Keratinocyte (primary cell): ENCODE results near the gene GASK1A. TPM values are rescaled to one million over a fixed set of nuclear protein-coding genes. Genes with fewer than 3 reads are reported as not detected.

Experiments used
- DNase-seq: peaks from one replicate; pipeline ENCODE4 v3.0.0-alpha.2; 2011; ENCODE audit warnings: low read depth, missing footprints, low spot score
- FAIRE-seq: peaks from 2 replicates; lab custom pipeline; 2011; peaks lifted over from hg19 to GRCh38; lab: Jason Lieb, UNC
- H2AFZ ChIP-seq: 2 replicates; pipeline ENCODE4 v1.6.0; 2012; ENCODE audit warnings: low read length, control low read depth, inconsistent platforms; ENCODE audit not compliant: control insufficient read depth
- H3K27ac ChIP-seq: 2 replicates; pipeline ENCODE4 v1.5.1; 2011; ENCODE audit warnings: low read length; ENCODE audit not compliant: control insufficient read depth, insufficient read depth
- H3K27me3 ChIP-seq: 3 replicates; pipeline ENCODE4 v1.6.0; 2011; ENCODE audit warnings: low read length; ENCODE audit not compliant: control insufficient read depth, insufficient read depth; ENCODE audit errors: extremely low read depth
- H3K36me3 ChIP-seq, 2 experiments: 2 replicates in 1 of 2; 3 replicates in 1 of 2; pipeline ENCODE4 v1.5.1; 2011; ENCODE audit warnings: low read length in 2 of 2, mild to moderate bottlenecking in 1 of 2; ENCODE audit not compliant: control insufficient read depth in 2 of 2, insufficient read depth in 2 of 2; ENCODE audit errors: extremely low read depth in 1 of 2
- H3K4me1 ChIP-seq: 3 replicates; pipeline ENCODE4 v1.5.1; 2011; ENCODE audit warnings: low read length; ENCODE audit not compliant: control insufficient read depth, insufficient read depth; ENCODE audit errors: extremely low read depth
- H3K4me2 ChIP-seq: 3 replicates; pipeline ENCODE4 v1.6.0; 2011; ENCODE audit warnings: low read depth, low read length; ENCODE audit not compliant: control insufficient read depth, insufficient read depth; ENCODE audit errors: extremely low read depth
- H3K4me3 ChIP-seq, 3 experiments: fragments of 200-600 bp in 1 of 3; sonication (generic) in 1 of 3; 2 replicates in 2 of 3; 3 replicates in 1 of 3; pipeline ENCODE4 v1.5.1; 2011 to 2016; ENCODE audit warnings: low read length in 3 of 3, mild to moderate bottlenecking in 3 of 3, control low read depth in 2 of 3, inconsistent platforms in 1 of 3, low read depth in 1 of 3, mixed read lengths in 1 of 3, mixed run types in 1 of 3, moderate library complexity in 1 of 3; ENCODE audit not compliant: control insufficient read depth in 2 of 3, insufficient read depth in 2 of 3; ENCODE audit errors: extremely low read depth in 1 of 3
- H3K79me2 ChIP-seq: 2 replicates; pipeline ENCODE4 v1.6.0; 2012; ENCODE audit warnings: low read length; ENCODE audit not compliant: control insufficient read depth, insufficient read depth
- H3K9ac ChIP-seq: 3 replicates; pipeline ENCODE4 v1.6.0; 2011; ENCODE audit warnings: low read length; ENCODE audit not compliant: control insufficient read depth, insufficient read depth; ENCODE audit errors: extremely low read depth
- H3K9me1 ChIP-seq: 3 replicates; pipeline ENCODE4 v1.6.0; 2011; ENCODE audit warnings: low read length; ENCODE audit not compliant: control insufficient read depth, insufficient read depth; ENCODE audit errors: extremely low read depth
- H3K9me3 ChIP-seq: 2 replicates; pipeline ENCODE4 v1.5.1; 2012; ENCODE audit warnings: low read depth, low read length; ENCODE audit not compliant: control insufficient read depth
- H4K20me1 ChIP-seq: 3 replicates; pipeline ENCODE4 v1.6.0; 2011; ENCODE audit warnings: low read length; ENCODE audit not compliant: control insufficient read depth, insufficient read depth; ENCODE audit errors: extremely low read depth
- EZH2 ChIP-seq: IDR thresholded peaks from one replicate; pipeline ENCODE4 v1.6.1; 2012; ENCODE audit warnings: inconsistent platforms, mild to moderate bottlenecking, low read length, moderate library complexity
- dilution Hi-C: fragments of 300-500 bp; cut with MboI; formaldehyde crosslinking; loops from one replicate; pipeline ENCODE4 v1.7.0; 2020; ENCODE audit warnings: low sequenced_read_pairs; ENCODE audit not compliant: extremely low pct_ligation_motif_present
- polyA plus RNA-seq, 5 experiments: library from polyadenylated mRNA; depleted of rRNA in 3 of 5; stranded (reverse) in 3 of 5; stranded (forward) in 1 of 5; unstranded in 1 of 5; fragments of >200 nt; gene quantifications; 1 replicate in 1 of 5; 2 replicates in 3 of 5; 3 replicates in 1 of 5; pipeline versions ENCODE4 v1.2.1 to v1.2.3, GENCODE V29; 2011 to 2012; ENCODE audit warnings: missing spikeins in 2 of 5, low read depth in 1 of 5, low replicate concordance in 1 of 5
- TF ChIP-seq, protein P1 (sequence below), 3 experiments: IDR thresholded peaks in 1 of 3; conservative IDR thresholded peaks in 1 of 3; optimal IDR thresholded peaks in 1 of 3; 2 replicates in 2 of 3; 3 replicates in 1 of 3; pipeline versions ENCODE3 to v1.5.1; 2011; ENCODE audit warnings: low read length in 3 of 3, mild to moderate bottlenecking in 3 of 3, moderate library complexity in 2 of 3, control low read depth in 1 of 3, inconsistent platforms in 1 of 3; ENCODE audit not compliant: insufficient read depth in 2 of 3; ENCODE audit errors: extremely low read depth in 1 of 3

Gene GASK1A
- polyA plus RNA-seq, 1 donor (not counting 4 experiments of a cell fraction or from before 2014, with no cell fraction given), result 0.30 TPM

- Histone ChIP-seq H3K4me1 (no peaks in the 10 kb centered on the region), H3K4me2 (no peak overlapping the region), H4K20me1 (no peaks in the 10 kb centered on the region), H3K9ac (no peak overlapping the region), H3K4me3 (no peak overlapping the region), H3K27ac (no peak overlapping the region), H2AFZ (no peak overlapping the region), H3K79me2 (no peaks in the 10 kb centered on the region), H3K27me3 (peaks cover 10% of the 10 kb centered on the region), H3K9me1 (no peaks in the 10 kb centered on the region), H3K9me3 (peaks cover 10% of the 10 kb centered on the region), H3K36me3 (no peaks in the 10 kb centered on the region)
- DNase-seq, result no peak
- no peak for FAIRE-seq
- TF ChIP-seq, protein P1, sequence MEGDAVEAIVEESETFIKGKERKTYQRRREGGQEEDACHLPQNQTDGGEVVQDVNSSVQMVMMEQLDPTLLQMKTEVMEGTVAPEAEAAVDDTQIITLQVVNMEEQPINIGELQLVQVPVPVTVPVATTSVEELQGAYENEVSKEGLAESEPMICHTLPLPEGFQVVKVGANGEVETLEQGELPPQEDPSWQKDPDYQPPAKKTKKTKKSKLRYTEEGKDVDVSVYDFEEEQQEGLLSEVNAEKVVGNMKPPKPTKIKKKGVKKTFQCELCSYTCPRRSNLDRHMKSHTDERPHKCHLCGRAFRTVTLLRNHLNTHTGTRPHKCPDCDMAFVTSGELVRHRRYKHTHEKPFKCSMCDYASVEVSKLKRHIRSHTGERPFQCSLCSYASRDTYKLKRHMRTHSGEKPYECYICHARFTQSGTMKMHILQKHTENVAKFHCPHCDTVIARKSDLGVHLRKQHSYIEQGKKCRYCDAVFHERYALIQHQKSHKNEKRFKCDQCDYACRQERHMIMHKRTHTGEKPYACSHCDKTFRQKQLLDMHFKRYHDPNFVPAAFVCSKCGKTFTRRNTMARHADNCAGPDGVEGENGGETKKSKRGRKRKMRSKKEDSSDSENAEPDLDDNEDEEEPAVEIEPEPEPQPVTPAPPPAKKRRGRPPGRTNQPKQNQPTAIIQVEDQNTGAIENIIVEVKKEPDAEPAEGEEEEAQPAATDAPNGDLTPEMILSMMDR (optimal IDR thresholded peaks at IDR 0.05 in 1 of 3, IDR thresholded peaks at IDR 0.05 in 1 of 3, conservative IDR thresholded peaks at IDR 0.05 in 1 of 3; ENCODE audit: extremely low read depth in 1 of 3, insufficient read depth in 2 of 3, low read length in 3 of 3), result no peak
- TF ChIP-seq EZH2, result no peak
- dilution Hi-C loops, result no loop called here
These were observed 40.7 kb downstream of the GASK1A start for GRCh38 chr3:43019826-43020225.

DNA sequence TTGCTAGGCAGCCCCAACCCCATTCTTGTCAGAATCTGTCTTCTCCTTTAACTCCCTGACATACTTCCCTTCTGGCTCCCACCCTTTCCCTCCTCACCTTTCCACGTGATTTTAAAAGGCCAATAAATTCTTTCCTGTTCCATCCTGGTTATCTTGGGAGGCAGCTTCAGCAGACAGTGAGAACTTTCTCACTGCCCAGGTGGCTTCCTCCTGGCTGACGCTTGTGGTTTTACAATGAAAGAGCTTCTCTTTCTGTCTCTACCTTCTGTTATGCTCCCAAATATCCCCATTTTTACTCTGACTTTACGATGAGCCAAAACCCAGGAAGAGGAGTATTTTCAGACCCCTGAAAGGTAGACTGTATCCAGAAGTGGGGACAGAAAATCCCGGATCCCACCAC lies 42.1 kb downstream of the GASK1A start:
- no peak for TF ChIP-seq EZH2
- TF ChIP-seq, protein P1 (optimal IDR thresholded peaks at IDR 0.05 in 1 of 3, IDR thresholded peaks at IDR 0.05 in 1 of 3, conservative IDR thresholded peaks at IDR 0.05 in 1 of 3; ENCODE audit: extremely low read depth in 1 of 3, insufficient read depth in 2 of 3, low read length in 3 of 3), result no peak
- dilution Hi-C loops, result no loop called here
- Histone ChIP-seq H3K9me3 (peaks cover 2% of the 10 kb centered on the region), H3K9ac (no peak overlapping the region), H3K27ac (no peak overlapping the region), H3K4me3 (no peak overlapping the region), H4K20me1 (no peaks in the 10 kb centered on the region), H3K27me3 (peaks cover 13% of the 10 kb centered on the region), H3K4me2 (no peak overlapping the region), H3K9me1 (no peaks in the 10 kb centered on the region), H3K79me2 (no peaks in the 10 kb centered on the region), H3K4me1 (no peaks in the 10 kb centered on the region), H2AFZ (no peak overlapping the region), H3K36me3 (no peaks in the 10 kb centered on the region)
- no peak for DNase-seq
- FAIRE-seq, result no peak
